Tibial artery (tissue), 4 donors: ENCODE data around the gene MX2.
"Not testable (repeated sequence)": the region's sequence is repeated elsewhere in the genome, so short reads cannot be mapped to it uniquely, and the experiment has no call there.

ENCODE experiments used
- DNase-seq, 2 donors: peaks; one replicate each; pipeline ENCODE4 v3.0.0-alpha.2; 2019
- H3K27ac ChIP-seq, 2 donors: fragments of 200-600 bp; sonication (generic) in 1 of 2; 1 replicate in 1 of 2; 2 replicates in 1 of 2; pipeline ENCODE4 v1.5.1; 2018 to 2019; ENCODE audit warnings: mild to moderate bottlenecking in 1 of 2
- H3K27me3 ChIP-seq, 2 donors: fragments of 200-600 bp; sonication (generic) in 1 of 2; one replicate each; pipeline versions ENCODE4 v1.5.1 to v1.6.0; 2016 to 2019
- H3K36me3 ChIP-seq, 3 donors: fragments of 200-600 bp; sonication (generic) in 2 of 3; one replicate each; pipeline ENCODE4 v1.5.1; 2016 to 2019; ENCODE audit warnings: mild to moderate bottlenecking in 2 of 3
- H3K4me1 ChIP-seq, 4 donors: fragments of 200-600 bp; sonication (generic) in 2 of 4; 1 replicate in 3 of 4; 2 replicates in 1 of 4; pipeline ENCODE4 v1.5.1; 2016 to 2019
- H3K4me3 ChIP-seq, 2 donors: fragments of 200-600 bp; sonication (generic) in 1 of 2; 1 replicate in 1 of 2; 2 replicates in 1 of 2; pipeline ENCODE4 v1.5.1; 2018 to 2019; ENCODE audit warnings: mild to moderate bottlenecking in 2 of 2
- H3K9me3 ChIP-seq, 3 donors: fragments of 200-600 bp; sonication (generic) in 1 of 3; one replicate each; pipeline ENCODE4 v1.5.1; 2016 to 2019
- intact Hi-C: fragments of 100-400 bp; cut with DNase I; formaldehyde crosslinking; loops from one replicate; pipeline ENCODE4 v1.15.0; 2023; ENCODE audit warnings: low total_unique reads
- TF ChIP-seq, protein P1 (sequence below), 2 experiments: fragments of 200-600 bp in 1 of 2; fragments of 450-650 bp in 1 of 2; IDR thresholded peaks; one replicate each; pipeline ENCODE4 v1.5.1; 2017 to 2019; ENCODE audit warnings: antibody characterized with exemption in 2 of 2, mild to moderate bottlenecking in 1 of 2, moderate library complexity in 1 of 2

The MX2 gene

DNA sequence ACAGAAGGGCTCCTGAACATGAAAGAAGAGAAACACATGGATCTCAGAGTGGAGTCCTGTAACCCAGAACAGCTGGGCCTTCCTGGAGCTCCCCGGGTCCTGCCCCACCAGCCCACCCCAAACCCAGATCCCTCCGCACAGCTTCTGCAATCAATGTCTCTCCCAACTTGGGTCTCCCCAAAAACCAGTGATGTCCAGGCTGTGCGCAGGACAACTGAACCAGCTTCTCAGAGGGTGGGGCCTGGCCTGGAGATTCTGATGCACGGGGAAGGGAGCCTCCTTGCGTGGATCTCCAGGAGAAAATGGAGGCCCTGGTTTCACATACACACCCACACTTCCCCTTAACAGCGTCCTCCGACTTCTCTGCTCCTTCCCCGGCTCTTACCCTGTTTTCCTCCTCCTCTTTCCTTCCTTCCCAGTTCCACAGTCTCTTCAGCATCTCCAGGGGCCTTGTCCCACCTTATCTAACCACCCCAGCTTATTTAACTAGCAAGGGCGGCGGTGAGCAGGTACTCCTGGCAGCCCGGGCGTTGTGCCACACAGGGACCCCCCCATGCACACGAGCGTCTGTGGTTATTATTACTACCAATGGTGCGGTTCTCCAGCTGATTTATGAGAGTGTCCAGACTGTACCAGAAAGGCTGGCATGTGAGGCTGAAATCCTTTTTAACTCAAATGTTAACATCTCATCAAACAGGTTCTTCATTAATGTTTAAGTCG lies 11.2 kb upstream of the MX2 start:
- Histone ChIP-seq H3K27me3 (peaks cover 0 to 6% of the 10 kb centered on the region in 2 donors), H3K27ac (no peak overlapping the region), H3K4me1 (no peaks in the 10 kb centered on the region), H3K9me3 (no peaks in the 10 kb centered on the region), H3K4me3 (no peak overlapping the region), H3K36me3 (no peaks in the 10 kb centered on the region)
- intact Hi-C loops: no loop called here
- TF ChIP-seq, protein P1, sequence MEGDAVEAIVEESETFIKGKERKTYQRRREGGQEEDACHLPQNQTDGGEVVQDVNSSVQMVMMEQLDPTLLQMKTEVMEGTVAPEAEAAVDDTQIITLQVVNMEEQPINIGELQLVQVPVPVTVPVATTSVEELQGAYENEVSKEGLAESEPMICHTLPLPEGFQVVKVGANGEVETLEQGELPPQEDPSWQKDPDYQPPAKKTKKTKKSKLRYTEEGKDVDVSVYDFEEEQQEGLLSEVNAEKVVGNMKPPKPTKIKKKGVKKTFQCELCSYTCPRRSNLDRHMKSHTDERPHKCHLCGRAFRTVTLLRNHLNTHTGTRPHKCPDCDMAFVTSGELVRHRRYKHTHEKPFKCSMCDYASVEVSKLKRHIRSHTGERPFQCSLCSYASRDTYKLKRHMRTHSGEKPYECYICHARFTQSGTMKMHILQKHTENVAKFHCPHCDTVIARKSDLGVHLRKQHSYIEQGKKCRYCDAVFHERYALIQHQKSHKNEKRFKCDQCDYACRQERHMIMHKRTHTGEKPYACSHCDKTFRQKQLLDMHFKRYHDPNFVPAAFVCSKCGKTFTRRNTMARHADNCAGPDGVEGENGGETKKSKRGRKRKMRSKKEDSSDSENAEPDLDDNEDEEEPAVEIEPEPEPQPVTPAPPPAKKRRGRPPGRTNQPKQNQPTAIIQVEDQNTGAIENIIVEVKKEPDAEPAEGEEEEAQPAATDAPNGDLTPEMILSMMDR (IDR thresholded peaks at IDR 0.05): no peak
- DNase-seq: no peak

DNA sequence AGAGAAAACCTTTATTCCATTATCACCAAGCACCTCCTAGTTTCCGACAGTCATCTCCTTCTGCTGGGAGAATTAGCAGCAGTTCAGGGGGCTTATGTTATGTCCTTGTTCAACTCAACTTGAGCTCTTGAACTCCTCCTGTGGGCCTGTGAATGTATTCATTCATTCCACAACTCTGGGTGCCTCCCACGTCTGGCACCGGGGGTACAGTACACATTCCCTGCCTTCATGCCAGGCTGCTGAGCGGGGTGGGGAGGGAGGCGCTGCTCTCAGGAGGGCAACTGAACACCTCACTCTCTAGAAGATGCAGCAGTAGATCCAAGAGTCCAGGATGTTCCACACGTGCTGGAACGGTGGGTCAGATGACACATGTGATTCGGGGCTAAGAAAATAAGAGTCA lies 4.3 kb upstream of the MX2 start:
- H3K4me1 ChIP-seq: peaks cover 0 to 11% (median 0%) of the 10 kb centered on the region in 4 donors
- DNase-seq: no peak
- no peaks in the 10 kb centered on the region for H3K36me3 ChIP-seq
- H3K27me3 ChIP-seq: no peaks in the 10 kb centered on the region
- TF ChIP-seq, protein P1 (IDR thresholded peaks at IDR 0.05): no peak
- H3K27ac ChIP-seq: no peak overlapping the region
- H3K9me3 ChIP-seq: no peaks in the 10 kb centered on the region
- H3K4me3 ChIP-seq: no peak overlapping the region
- intact Hi-C loops: no loop called here

DNA sequence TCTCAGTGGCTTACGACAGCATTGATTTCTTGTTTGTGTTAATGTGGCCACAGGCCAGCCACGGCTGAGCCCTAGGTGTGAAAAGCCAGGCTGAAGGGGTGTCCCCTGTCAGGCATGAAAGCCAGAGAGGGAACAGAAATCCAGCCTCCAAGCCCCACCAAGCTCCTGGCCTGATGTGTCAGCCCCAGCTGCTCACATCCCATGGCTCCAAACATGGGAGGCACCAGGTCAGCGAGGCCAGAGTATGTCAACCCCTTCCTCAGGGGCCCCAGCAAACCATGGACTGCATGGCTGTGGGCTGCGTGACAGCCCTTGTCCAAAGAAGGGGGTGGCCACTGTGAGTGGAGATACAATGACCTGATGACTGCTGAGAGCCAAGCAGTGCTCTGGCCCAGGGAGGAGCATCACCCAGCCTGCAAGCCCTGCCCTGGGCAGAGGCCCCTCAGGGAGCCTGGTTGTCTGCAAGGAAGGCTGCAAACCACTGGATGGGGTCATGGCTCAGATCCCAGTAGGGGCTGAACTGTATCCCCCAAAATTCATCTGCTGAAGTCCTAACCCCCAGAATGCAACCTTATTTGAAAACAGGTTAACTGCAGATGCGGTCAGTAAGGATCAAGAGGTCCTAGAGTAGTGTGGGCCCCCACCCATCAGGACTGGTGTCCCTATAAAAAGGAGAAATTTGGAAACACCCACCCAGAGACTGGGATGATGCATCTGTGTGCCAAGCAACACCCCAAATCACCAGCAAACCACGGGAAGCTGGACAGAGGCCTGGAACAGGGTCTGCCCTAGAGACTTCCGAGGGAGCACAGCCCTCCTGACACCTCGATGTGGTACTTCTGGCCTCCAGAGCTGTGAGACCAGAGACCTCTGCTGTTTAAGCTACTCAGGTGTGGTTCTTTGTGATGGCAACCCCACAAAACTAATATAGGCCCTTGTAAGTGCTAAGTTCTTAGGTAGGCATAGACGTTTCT lies 3.3 kb upstream of the MX2 start:
- Histone ChIP-seq H3K9me3 (no peaks in the 10 kb centered on the region), H3K27me3 (no peaks in the 10 kb centered on the region), H3K36me3 (no peaks in the 10 kb centered on the region), H3K27ac (no peak overlapping the region), H3K4me3 (no peak overlapping the region), H3K4me1 (peaks cover 0 to 11% (median 0%) of the 10 kb centered on the region in 4 donors)
- TF ChIP-seq, protein P1 (IDR thresholded peaks at IDR 0.05): no peak
- intact Hi-C loops: no loop called here
- DNase-seq: no peak

DNA sequence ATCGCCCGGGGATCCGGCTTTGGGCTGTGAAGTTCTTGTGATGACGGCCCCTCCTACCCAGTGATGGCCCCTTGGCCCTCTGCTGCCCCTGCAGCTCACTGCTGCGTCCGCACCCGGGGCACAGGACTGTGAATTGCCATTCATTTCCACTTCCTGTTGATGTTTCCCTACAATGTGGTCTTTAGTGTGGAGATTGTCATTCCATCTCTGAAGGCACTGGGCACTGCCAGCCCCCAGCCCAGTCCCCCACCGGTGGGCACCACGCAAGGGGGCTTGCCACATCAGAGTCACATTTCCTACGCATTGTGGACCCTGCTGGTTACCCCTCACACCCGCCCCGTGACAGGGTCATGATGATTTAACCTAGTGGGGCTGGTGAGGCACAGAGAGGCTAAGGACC lies 2.5 kb upstream of the MX2 start:
- intact Hi-C loops: no loop called here
- no peak overlapping the region for H3K27ac ChIP-seq
- no peak overlapping the region for H3K4me3 ChIP-seq
- H3K36me3 ChIP-seq: no peaks in the 10 kb centered on the region
- no peaks in the 10 kb centered on the region for H3K9me3 ChIP-seq
- H3K27me3 ChIP-seq: no peaks in the 10 kb centered on the region
- no peak for DNase-seq
- TF ChIP-seq, protein P1 (IDR thresholded peaks at IDR 0.05): no peak
- H3K4me1 ChIP-seq: peaks cover 0 to 11% (median 0%) of the 10 kb centered on the region in 4 donors

DNA sequence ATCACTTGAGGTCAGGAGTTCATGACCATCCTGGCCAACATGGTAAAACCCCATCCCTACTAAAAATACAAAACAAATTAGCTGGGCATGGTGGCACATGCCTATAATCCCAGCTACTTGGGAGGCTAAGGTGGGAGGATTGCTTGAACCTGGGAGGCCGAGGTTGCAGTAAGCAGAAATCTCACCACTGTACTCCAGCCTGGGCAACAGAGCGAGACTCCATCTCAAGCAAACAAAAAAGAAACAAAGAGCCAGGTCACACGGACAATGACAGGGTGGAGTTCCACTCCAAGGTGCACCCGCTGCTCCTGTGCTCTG lies 2.1 kb upstream of the MX2 start:
- intact Hi-C loops, H3K27ac ChIP-seq, H3K36me3 ChIP-seq, H3K4me3 ChIP-seq, H3K9me3 ChIP-seq, H3K27me3 ChIP-seq, DNase-seq: not testable (repeated sequence)
- peaks cover 0 to 11% (median 0%) of the 10 kb centered on the region in 4 donors for H3K4me1 ChIP-seq
